HepG2 (cell line): Measurements from ENCODE around the gene ARPC1B. TPM values are rescaled to one million over a fixed set of nuclear protein-coding genes. Genes with fewer than 3 reads are reported as not detected.
A peak's percentile ranks its signal among the peaks of the same experiment; 100 is the strongest.

Experiments
- AGO2 ChIP-seq: fragments of 200-400 bp; formaldehyde crosslinking; optimal IDR thresholded peaks from 2 replicates; pipeline ENCODE3; 2017; ENCODE audit warnings: mild to moderate bottlenecking, low read depth, low read length, moderate library complexity
- ARID2 ChIP-seq: sonication (generic); formaldehyde crosslinking; IDR thresholded peaks from 2 replicates; pipeline ENCODE4 v1.8.1; 2022; ENCODE audit warnings: mild to moderate bottlenecking, missing genetic modification reagents, borderline replicate concordance
- HNRNPH1 ChIP-seq: fragments of 200-400 bp; formaldehyde crosslinking; optimal IDR thresholded peaks from 2 replicates; pipeline ENCODE3; 2017; ENCODE audit warnings: mild to moderate bottlenecking, low read depth, low read length
- HOXA9 ChIP-seq: sonication (generic); formaldehyde crosslinking; IDR thresholded peaks from 2 replicates; pipeline ENCODE4 v1.8.1; 2022; ENCODE audit warnings: missing genetic modification reagents, mild to moderate bottlenecking, moderate library complexity, borderline replicate concordance
- KDM5A ChIP-seq: fragments of 200-600 bp; sonication (generic); IDR thresholded peaks from 2 replicates; pipeline ENCODE4 v1.7.0; 2018; ENCODE audit warnings: antibody characterized with exemption, mild to moderate bottlenecking, low read length, borderline replicate concordance
- PTBP1 ChIP-seq: fragments of 200-400 bp; formaldehyde crosslinking; IDR thresholded peaks from 2 replicates; pipeline ENCODE4 v1.6.1; 2018; ENCODE audit warnings: low read length, low read depth; ENCODE audit not compliant: poor library complexity, severe bottlenecking
- SIN3A ChIP-seq: IDR thresholded peaks from 2 replicates; pipeline ENCODE4 v1.6.1; 2011; ENCODE audit warnings: low read depth, mild to moderate bottlenecking, control low read depth, low read length, borderline replicate concordance
- SNRNP70 ChIP-seq: fragments of 200-400 bp; formaldehyde crosslinking; IDR thresholded peaks from 2 replicates; pipeline ENCODE4 v1.6.1; 2017; ENCODE audit warnings: mild to moderate bottlenecking, low read depth, low read length, moderate library complexity
- ZFP36 ChIP-seq: fragments of 150-350 bp; IDR thresholded peaks from 2 replicates; pipeline ENCODE4 v1.6.1; 2018; ENCODE audit warnings: borderline replicate concordance, low read length, low read depth; ENCODE audit not compliant: partially characterized antibody
- ZFP36L2 ChIP-seq: sonication (generic); formaldehyde crosslinking; IDR thresholded peaks from 2 replicates; pipeline ENCODE4 v1.4.0; 2020; ENCODE audit warnings: missing genetic modification reagents
- ZFY ChIP-seq: sonication (generic); formaldehyde crosslinking; IDR thresholded peaks from 2 replicates; pipeline ENCODE4 v1.4.0; 2020; ENCODE audit warnings: missing genetic modification reagents
- ZNF274 ChIP-seq: sonication (generic); formaldehyde crosslinking; IDR thresholded peaks from 2 replicates; pipeline ENCODE4 v1.5.1; 2020; ENCODE audit warnings: mild to moderate bottlenecking, missing genetic modification reagents
- ZNF563 ChIP-seq: sonication (generic); formaldehyde crosslinking; IDR thresholded peaks from 2 replicates; pipeline ENCODE4 v1.8.0; 2022; ENCODE audit warnings: mild to moderate bottlenecking, moderate library complexity, missing genetic modification reagents
- ZNF660 ChIP-seq: sonication (generic); formaldehyde crosslinking; IDR thresholded peaks from 2 replicates; pipeline ENCODE4 v1.5.1; 2020; ENCODE audit warnings: mild to moderate bottlenecking, low read depth, missing genetic modification reagents, borderline replicate concordance
- polyA plus RNA-seq, 8 experiments: library from polyadenylated mRNA; depleted of rRNA in 3 of 8; stranded (reverse) in 7 of 8; unstranded in 1 of 8; fragments of >200 nt; fragmentation: Illumina TruSeq in 4 of 8; extraction: Trizol in 4 of 8; gene quantifications; 2 replicates each; pipeline versions ENCODE4 v1.2.1 to v1.2.3, GENCODE V29; 2011 to 2016; ENCODE audit warnings: low read depth in 4 of 8, missing spikeins in 1 of 8, mixed read lengths in 1 of 8; ENCODE audit not compliant: insufficient read depth in 1 of 8
- total RNA-seq, 5 experiments: library from RNA; depleted of rRNA; stranded (reverse); fragments of >200 nt; fragmentation: Illumina TruSeq; extraction: Trizol; gene quantifications; 2 replicates each; pipeline ENCODE4 v1.2.3, GENCODE V29; 2016; ENCODE audit warnings: low read depth in 1 of 5
- TF ChIP-seq, protein P1 (sequence below): IDR thresholded peaks from 2 replicates; pipeline ENCODE4 v1.6.1; 2016; ENCODE audit warnings: control low read depth
- TF ChIP-seq, protein P2 (sequence below): sonication (generic); formaldehyde crosslinking; IDR thresholded peaks from 2 replicates; pipeline ENCODE4 v1.4.0; 2020; ENCODE audit warnings: missing genetic modification reagents
- TF ChIP-seq, protein P3 (sequence below): IDR thresholded peaks from 2 replicates; pipeline ENCODE4 v1.6.1; 2012; ENCODE audit warnings: inconsistent platforms
- TF ChIP-seq, protein P4 (sequence below): sonication (generic); formaldehyde crosslinking; IDR thresholded peaks from 2 replicates; pipeline ENCODE4 v1.5.0; 2020; ENCODE audit warnings: mild to moderate bottlenecking, missing genetic modification reagents, borderline replicate concordance

Gene ARPC1B
- total and polyA plus RNA-seq, 2 of the 13 experiments (the other 11 are each of a cell fraction or from before 2014, with no cell fraction given): 72.9 to 89.1 TPM

DNA sequence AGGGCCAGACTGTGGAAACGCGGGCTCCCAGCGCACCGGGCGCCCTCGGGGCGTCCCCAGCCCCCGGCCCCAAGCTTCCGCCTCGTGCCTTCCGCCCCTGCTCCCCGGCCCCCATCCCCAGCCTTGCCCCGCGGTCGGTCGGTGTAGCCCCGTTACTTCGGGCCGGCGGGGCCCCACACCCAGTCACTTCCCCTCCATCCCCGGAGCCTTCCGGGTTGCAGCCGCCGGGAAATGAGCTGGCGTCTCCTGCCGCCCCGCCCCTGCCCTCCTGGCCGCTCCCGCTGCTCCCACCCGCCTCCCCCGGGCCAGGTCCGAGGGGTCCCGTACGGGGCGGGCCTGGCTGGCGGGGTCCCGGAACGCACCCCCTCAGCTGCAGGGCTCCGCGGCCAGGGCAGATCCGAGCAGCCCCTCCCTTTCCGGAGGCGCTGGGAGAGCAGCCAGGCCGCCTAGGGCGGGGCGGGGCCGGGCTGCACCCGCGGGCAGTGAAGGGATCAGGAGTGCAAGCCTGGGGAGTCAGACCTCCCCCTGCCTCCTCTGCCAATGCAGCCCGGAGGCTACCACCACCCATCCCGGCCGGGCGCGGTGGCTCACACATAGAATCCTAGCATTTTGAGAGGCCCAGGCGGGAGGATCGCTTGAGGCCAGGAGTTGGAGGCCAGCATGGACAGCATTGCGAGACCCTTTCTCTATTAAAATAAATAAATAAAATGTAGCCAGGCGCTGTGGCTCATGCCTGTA is 709 bp downstream of the ARPC1B start (continued):
- TF ChIP-seq KDM5A (no peak), PTBP1 (no peak), ZFY (CRISPR knock-in tag) (peak; percentile 69; the same call in 1 of the 2 replicates), ARID2 (no peak), AGO2 (peak; percentile 64), HOXA9 (CRISPR knock-in tag) (no peak), ZFP36L2 (CRISPR knock-in tag) (no peak), ZNF563 (CRISPR knock-in tag) (peak; percentile 61; the same call in 1 of the 2 replicates), HNRNPH1 (no peak), ZNF660 (CRISPR knock-in tag) (no peak), ZNF274 (CRISPR knock-in tag) (no peak), SIN3A (0 out of 2 replicates have a peak, but pooled peaks have one; percentile 22), SNRNP70 (no peak), ZFP36 (no peak)
- TF ChIP-seq, protein P1, sequence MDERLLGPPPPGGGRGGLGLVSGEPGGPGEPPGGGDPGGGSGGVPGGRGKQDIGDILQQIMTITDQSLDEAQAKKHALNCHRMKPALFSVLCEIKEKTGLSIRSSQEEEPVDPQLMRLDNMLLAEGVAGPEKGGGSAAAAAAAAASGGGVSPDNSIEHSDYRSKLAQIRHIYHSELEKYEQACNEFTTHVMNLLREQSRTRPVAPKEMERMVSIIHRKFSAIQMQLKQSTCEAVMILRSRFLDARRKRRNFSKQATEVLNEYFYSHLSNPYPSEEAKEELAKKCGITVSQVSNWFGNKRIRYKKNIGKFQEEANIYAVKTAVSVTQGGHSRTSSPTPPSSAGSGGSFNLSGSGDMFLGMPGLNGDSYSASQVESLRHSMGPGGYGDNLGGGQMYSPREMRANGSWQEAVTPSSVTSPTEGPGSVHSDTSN (CRISPR knock-in tag): no peak
- TF ChIP-seq, protein P2, sequence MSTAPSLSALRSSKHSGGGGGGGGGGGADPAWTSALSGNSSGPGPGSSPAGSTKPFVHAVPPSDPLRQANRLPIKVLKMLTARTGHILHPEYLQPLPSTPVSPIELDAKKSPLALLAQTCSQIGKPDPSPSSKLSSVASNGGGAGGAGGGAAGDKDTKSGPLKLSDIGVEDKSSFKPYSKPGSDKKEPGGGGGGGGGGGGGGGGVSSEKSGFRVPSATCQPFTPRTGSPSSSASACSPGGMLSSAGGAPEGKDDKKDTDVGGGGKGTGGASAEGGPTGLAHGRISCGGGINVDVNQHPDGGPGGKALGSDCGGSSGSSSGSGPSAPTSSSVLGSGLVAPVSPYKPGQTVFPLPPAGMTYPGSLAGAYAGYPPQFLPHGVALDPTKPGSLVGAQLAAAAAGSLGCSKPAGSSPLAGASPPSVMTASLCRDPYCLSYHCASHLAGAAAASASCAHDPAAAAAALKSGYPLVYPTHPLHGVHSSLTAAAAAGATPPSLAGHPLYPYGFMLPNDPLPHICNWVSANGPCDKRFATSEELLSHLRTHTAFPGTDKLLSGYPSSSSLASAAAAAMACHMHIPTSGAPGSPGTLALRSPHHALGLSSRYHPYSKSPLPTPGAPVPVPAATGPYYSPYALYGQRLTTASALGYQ (CRISPR knock-in tag): no peak
- TF ChIP-seq, protein P3, sequence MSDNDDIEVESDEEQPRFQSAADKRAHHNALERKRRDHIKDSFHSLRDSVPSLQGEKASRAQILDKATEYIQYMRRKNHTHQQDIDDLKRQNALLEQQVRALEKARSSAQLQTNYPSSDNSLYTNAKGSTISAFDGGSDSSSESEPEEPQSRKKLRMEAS: no peak
- TF ChIP-seq, protein P4, sequence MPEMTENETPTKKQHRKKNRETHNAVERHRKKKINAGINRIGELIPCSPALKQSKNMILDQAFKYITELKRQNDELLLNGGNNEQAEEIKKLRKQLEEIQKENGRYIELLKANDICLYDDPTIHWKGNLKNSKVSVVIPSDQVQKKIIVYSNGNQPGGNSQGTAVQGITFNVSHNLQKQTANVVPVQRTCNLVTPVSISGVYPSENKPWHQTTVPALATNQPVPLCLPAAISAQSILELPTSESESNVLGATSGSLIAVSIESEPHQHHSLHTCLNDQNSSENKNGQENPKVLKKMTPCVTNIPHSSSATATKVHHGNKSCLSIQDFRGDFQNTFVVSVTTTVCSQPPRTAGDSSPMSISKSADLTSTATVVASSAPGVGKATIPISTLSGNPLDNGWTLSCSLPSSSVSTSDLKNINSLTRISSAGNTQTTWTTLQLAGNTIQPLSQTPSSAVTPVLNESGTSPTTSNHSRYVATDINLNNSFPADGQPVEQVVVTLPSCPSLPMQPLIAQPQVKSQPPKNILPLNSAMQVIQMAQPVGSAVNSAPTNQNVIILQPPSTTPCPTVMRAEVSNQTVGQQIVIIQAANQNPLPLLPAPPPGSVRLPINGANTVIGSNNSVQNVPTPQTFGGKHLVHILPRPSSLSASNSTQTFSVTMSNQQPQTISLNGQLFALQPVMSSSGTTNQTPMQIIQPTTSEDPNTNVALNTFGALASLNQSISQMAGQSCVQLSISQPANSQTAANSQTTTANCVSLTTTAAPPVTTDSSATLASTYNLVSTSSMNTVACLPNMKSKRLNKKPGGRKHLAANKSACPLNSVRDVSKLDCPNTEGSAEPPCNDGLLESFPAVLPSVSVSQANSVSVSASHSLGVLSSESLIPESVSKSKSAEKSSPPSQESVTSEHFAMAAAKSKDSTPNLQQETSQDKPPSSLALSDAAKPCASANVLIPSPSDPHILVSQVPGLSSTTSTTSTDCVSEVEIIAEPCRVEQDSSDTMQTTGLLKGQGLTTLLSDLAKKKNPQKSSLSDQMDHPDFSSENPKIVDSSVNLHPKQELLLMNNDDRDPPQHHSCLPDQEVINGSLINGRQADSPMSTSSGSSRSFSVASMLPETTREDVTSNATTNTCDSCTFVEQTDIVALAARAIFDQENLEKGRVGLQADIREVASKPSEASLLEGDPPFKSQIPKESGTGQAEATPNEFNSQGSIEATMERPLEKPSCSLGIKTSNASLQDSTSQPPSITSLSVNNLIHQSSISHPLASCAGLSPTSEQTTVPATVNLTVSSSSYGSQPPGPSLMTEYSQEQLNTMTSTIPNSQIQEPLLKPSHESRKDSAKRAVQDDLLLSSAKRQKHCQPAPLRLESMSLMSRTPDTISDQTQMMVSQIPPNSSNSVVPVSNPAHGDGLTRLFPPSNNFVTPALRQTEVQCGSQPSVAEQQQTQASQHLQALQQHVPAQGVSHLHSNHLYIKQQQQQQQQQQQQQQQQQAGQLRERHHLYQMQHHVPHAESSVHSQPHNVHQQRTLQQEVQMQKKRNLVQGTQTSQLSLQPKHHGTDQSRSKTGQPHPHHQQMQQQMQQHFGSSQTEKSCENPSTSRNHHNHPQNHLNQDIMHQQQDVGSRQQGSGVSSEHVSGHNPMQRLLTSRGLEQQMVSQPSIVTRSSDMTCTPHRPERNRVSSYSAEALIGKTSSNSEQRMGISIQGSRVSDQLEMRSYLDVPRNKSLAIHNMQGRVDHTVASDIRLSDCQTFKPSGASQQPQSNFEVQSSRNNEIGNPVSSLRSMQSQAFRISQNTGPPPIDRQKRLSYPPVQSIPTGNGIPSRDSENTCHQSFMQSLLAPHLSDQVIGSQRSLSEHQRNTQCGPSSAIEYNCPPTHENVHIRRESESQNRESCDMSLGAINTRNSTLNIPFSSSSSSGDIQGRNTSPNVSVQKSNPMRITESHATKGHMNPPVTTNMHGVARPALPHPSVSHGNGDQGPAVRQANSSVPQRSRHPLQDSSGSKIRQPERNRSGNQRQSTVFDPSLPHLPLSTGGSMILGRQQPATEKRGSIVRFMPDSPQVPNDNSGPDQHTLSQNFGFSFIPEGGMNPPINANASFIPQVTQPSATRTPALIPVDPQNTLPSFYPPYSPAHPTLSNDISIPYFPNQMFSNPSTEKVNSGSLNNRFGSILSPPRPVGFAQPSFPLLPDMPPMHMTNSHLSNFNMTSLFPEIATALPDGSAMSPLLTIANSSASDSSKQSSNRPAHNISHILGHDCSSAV (CRISPR knock-in tag): no peak
